HG03575 (cell line): ENCODE measurements around the gene NEUROD2.
A peak's percentile ranks its signal among the peaks of the same experiment; 100 is the strongest.

Source experiments
- ATAC-seq: cut with Tn5 transposase; IDR thresholded peaks from one replicate; pipeline ENCODE4 v1.9.1; 2021; ENCODE audit not compliant: unreplicated experiment, insufficient number of reproducible peaks, low FRiP score; ENCODE audit errors: extremely low read depth

Gene NEUROD2

DNA sequence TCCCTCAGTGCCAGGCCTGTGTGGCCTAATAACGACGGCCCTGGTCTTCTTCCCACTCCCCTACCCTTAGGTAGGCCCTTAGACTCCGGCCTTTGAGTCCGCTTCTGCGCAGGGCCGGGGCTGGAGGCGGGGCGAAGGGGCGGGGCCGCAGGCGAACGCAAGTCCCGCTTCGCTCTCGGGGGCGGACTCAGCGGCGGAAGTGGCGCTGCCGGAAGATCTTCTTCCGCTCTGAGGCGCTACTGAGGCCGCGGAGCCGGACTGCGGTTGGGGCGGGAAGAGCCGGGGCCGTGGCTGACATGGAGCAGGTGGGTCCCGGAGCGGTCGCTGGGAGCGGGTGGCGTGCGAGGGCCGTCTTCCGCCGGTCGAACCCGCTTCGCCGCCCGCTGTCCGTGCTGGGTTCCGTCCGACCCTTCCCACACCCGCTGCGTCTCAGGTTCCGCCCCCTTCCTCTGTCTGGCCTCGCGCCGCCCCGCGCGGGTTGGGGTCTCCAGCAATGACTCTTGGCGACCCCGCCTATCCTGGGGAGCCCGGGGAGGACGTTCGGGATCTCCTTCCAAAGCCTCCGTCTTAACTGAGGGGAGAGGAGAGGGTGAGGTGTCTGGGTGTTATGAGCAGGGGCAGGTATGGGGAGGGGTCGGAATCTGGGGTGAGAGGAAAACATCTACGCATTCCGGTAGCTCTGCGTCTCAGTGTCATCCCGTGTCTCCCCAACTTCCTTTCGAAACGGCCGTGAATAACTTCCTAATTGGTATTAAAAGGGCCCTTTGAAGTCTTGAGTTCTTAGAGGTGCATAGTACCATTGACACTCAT is 29.4 kb upstream of the NEUROD2 start, which contains the start of gene STARD3:
Gene STARD3 (plus strand): TSS at position 218 of the 810 bp plus-strand sequence. CDS start 16,388 bp downstream, outside the sequence.
- ATAC-seq = peak; percentile 45

DNA sequence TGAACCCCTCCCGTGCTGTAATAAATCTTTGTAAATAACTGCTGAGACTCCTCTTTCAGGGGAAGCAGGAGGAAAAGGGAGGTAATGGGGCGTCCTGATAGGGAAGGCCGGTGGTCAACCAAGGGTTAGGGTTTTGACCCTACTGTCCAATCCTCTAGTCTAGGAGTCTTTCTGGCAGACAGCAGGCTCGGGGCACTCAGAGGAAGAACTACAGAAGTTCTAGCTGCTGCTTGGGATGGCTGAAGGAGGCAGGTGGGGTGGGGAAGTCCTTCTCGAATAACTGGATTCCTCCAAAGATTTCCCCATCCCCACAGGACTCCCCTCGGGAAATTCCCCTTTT is 28.8 kb upstream of the NEUROD2 start:
- peak; percentile 28 for ATAC-seq

DNA sequence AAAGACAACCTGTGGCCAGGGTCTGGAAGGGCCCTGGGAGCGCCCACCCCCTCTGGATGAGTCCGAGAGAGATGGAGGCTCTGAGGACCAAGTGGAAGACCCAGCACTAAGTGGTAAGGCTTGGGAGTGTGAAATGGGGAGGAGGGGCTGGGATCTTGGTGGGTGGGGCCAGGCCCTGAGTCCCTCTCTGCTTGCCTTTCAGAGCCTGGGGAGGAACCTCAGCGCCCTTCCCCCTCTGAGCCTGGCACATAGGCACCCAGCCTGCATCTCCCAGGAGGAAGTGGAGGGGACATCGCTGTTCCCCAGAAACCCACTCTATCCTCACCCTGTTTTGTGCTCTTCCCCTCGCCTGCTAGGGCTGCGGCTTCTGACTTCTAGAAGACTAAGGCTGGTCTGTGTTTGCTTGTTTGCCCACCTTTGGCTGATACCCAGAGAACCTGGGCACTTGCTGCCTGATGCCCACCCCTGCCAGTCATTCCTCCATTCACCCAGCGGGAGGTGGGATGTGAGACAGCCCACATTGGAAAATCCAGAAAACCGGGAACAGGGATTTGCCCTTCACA is 28.0 kb upstream of the NEUROD2 start:
- no peak for ATAC-seq

DNA sequence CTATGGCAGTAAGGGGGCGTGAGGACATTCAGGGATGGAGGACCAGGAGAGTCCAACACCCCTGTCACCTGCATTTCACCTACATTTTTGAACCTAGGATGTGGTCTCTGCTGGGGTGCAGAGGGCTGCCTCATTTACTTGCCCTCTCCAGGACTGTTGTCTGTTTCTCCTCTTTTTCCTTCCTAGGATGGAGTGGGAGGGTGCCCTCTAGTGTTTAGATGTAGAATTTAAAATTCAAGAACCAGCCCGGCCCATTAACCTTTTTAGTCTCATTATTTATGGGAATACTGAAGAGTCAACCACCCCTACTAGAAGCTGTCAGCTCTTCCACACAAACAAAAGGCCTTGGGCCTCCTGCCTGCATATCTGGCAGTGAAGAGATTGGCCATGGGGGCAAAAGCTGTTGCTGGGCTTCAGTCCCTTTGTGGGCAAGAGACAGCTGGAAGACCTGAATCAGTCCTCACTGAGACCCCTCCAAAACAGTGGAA is 26.7 kb upstream of the NEUROD2 start:
- no peak for ATAC-seq

DNA sequence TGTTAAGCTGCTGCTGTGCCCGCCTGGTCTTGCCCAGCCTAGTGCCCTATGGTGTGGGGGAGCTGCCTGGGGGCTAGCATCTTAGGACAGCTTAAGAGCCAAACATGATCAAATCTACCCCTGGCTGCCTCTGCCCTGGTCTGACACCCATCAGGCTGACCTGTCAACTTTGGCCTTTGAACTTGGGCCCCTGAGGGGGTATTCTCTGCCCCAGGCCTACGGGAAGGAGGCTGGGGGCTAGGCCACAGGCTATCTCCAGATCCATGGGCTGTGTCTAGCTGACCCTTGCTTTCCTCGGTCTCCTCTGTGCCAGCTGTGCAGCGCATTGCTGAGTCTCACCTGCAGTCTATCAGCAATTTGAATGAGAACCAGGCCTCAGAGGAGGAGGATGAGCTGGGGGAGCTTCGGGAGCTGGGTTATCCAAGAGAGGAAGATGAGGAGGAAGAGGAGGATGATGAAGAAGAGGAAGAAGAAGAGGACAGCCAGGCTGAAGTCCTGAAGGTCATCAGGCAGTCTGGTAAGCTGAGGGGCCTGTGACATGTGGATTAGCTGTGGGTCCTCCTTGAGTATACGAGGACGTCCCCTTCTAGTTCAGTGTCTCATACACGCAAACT is 26.0 kb upstream of the NEUROD2 start:
- ATAC-seq = no peak

DNA sequence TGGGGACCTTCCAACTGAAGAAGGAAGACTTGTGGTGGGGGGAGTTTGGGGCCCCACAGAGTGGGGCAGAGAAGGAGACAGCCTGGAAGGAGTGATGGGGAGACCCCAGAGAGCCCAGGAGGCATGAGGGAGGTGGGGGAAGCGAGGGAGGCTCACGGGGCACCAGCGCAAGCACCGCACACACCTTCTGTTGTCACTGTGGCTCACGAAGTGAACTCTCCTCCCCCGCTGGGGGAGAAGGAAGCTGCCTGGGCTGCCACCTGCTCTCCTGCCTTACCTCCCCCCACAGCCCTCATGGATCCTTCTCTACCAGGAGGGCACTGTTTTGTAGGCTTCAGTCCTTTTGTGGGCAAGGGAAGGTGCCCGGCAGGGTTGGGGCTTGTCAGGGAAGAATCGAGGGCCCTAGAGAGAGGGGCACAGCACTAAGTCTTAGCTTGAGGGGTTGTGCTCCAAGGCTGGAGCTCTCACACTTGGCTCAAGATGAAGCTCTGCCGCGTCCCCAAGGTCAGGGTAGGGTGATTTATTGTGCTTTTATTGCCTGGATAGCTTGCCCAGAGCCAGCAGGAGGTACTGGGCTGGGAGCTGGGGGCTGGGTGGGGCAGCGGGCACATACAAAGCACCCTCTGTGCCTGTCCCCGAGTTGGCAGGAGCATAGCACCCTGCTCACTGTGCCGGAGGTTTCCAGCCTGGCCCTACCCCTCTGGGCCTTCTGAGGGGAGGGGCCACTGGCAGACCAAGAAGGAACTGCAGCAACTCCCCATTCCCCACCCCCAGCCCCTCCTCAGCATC is 24.6 kb upstream of the NEUROD2 start:
- ATAC-seq = no peak

DNA sequence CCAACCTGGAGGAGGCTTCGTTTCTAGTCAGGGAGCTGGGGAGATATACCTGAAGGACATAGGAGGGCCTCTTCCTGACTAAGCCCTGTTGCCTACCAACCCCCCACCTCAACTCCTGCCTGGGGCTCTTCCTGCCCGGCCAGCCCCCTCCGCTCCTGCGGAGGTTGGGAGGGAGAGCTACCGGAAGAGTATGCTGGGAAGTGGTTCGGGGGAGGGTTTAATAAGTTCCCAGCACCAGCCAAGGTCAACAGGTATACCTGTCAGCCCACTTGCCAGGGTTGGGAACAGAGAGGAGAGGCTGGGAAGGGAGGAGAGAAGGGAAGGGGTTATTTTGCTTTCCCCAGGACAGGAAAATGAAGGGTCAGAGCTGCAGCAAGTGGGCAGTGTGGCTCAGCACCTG is 23.7 kb upstream of the NEUROD2 start:
- no peak for ATAC-seq

DNA sequence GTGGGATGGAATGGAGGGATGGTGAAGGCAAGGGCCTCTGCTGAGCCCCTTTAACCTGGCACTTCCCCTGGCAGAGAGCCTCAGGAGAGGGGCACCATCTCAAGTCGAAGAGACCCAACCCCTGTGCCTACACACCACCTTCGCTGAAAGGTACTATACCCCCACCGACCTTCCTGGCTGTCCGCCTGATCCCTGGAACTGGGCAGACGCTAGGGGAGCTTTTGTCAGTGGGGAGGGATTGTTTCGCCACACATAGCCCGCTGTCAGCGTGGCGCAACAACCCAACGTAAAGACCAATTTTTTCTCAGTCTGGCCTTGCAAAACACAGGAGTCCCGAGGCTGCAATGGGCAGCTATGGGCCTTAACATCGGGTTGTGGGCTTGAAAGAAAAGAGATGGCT is 22.2 kb upstream of the NEUROD2 start:
- ATAC-seq = no peak

DNA sequence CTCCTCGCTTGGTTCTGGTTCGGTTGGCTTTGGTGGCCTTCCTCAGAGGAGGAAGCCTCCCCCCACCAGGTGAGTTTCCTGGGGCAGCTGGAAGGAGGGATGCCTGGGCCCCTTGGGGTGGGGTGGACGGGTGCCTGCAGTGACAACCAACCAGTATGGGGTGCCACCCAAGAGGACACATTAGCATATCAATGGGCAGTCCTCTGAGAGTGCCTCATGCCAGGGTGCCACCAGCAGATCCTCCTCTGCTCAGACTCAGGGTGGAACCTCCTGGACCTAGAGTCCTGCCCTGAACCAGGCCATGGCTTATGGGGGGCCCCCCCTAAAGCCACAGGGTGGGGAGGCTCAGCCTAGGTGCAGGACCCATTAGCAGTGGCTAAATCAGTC is 21.8 kb upstream of the NEUROD2 start:
- ATAC-seq = no peak

DNA sequence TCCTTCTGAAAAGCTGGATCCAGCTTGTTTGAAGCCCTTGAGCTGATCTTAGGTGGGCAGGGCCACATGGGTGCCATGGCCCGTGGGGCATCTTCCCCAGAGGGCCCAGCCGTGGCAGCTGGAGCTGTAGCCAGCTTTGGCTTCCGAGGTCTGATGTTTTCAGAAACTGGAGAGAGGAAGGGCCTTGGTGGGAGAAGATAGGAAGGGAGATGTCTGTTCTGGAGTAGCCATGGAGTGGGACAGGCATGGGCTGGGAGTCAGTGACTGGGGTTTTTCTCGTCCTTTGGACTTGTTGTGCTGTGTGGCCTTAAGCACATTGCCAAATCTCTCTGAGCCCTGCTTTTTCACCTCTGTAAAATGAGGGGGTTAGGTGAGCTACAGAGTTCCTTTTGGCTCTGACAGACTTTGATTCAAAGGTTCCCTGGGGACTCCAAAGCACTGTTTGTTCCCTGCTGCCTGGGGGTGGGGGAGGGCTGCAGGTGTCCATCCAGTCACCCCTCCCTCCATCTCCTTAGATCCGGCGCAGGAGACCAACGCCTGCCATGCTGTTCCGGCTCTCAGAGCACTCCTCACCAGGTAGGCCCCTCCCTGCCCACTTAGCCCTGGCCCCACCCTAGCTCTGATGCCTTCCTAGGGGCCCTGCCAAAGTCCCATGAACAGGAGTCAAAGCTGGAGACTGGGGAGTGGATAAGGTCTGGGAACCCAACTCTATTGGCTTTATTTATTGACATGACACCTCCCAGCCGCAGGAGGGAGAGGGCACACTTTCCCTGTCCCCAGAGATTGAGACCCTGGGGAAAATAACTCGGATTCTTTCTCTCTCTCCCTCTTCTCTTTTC is 21.2 kb upstream of the NEUROD2 start:
- no peak for ATAC-seq

DNA sequence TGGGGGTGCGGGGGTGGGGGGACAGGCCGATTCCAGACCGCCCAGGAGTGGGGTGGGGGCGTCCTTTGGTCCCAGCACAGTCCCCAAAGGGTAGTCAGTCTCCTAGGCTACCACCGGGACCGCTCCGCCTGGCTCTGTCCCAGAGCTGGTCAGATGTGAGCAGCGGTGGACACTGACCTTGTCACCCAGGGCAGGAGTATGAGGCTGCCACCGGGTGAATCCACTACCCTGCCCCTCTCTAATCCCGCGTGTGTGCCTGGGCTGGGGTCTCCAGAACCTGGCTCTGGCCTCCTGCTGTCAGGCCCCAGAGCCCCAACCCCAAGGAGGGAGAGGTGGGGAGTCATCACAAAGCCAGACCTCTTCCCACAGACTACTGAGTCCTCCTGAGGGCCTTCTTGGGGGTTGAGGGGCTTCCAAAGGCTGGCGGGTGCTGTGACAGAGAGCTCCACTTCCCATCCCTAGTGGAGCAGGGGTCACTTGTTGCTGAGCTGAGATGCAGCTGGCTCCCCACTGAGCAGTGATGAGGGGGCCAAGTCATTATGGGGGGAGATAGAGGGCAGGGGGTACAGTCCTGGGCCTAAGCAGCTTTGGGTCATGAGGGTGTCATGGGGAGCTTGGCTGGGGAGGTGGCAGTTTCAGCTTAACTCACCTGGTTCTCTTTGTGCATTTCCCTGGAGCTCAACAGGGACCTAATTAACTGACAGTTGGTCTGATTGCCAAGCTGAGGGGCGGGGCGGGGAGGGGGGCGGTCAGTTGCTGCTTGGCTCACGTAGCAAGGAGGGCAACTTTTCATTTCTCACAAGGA is 20.2 kb upstream of the NEUROD2 start:
- no peak for ATAC-seq

DNA sequence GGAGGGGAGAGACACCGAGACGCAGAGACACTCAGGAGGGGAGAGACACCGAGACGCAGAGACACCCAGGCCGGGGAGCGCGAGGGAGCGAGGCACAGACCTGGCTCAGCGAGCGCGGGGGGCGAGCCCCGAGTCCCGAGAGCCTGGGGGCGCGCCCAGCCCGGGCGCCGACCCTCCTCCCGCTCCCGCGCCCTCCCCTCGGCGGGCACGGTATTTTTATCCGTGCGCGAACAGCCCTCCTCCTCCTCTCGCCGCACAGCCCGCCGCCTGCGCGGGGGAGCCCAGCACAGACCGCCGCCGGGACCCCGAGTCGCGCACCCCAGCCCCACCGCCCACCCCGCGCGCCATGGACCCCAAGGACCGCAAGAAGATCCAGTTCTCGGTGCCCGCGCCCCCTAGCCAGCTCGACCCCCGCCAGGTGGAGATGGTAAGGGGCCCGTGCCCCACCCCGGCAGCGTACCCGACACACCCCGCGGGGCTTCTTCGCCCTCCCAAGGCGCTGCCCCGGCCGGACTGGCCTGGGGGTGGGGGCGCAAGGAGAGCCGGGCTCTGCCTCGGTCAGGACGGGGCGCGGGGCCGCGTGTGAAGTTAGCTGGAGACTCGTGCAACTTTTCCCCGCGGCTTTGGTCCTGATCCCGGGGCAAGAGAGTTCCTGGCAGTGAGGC is 19.5 kb upstream of the NEUROD2 start:
- ATAC-seq = no peak

DNA sequence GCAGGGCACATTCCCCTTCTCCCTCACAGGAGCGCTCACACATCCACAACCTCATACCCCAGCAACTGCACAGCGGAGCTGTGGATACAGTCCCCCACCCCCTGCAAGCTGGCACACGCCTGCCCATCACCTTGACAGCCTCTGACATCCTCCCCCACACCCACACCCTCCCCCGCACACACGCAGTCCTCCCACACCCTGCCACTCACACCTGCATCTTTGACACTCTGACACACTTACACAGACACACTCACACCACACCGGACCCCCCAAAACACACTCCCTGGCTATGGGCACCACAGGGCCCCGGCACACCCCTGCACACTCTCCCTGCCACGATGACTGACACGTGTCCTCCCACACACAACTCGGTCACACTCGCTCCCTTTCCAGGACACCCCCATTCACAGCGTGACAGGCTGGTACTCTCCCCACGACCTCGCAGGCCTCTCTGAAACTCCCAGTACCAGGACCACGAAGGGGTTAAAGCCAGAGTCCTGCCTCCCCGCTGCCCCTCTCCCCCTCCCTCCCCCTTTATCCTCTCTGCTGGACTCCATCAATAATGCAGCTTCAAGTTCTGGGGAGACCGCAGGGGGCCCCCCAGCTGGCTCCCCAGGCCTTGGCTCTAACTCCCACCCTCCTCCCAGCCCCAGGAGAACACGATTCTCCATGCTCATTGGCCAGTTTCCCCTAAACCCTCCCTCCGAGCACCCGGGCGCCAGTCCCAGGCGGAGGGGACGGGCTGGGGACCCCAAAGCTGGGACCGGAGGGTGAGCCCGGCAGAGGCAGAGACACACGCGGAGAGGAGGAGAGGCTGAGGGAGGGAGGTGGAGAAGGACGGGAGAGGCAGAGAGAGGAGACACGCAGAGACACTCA is 18.7 kb upstream of the NEUROD2 start, which contains the start of gene PPP1R1B:
Gene PPP1R1B (plus strand): TSS at position 782 of the 876 bp plus-strand sequence. CDS start 441 bp downstream, outside the sequence.
- no peak for ATAC-seq

DNA sequence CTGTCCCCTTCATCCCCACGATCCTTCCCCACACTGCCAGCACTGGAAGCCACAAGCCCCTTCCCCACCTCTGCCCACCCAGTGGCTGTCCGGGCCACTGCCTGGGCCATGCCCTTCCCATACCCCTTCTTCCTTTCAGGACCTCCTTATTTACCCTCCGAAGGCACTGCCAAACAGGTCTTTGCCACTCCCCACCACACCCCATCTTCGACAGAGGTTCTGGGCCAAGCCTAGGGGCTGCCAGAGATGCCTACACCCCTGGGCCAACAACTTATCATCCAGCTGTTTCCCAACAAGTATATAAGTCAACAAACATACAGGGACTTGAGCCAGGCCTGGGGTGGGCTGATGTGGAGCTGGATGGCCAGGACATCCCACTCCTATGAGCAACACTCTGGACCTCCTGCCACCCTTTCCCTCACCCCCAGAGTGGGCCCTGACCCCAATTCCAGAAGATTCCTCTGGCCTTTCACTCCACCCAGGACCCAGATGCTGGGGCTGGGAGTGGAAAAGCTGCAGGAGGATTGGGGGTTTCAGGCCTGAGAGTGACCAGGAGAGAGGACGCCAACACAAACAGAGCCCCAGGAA is 17.6 kb upstream of the NEUROD2 start:
- ATAC-seq = no peak

DNA sequence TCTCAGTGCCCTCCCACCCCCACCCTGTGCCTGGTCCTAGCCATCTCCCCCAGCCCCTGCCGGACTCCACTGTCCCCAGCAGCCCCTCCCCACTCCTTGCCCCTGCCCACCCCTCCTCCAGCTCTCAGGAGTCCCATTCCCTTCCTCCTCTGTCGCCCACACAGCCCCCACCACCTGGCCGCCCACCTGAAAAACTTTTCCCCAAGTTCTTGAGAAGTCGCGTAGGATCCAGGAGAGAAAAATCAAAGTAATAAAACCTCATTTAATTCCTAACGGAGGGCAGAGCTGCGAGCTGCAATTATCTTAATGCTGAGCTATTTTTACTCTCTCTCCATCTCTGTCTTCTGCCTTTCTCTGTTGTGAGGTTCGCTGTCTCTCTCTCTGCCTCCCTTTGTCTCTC is 16.6 kb upstream of the NEUROD2 start:
- ATAC-seq = no peak

DNA sequence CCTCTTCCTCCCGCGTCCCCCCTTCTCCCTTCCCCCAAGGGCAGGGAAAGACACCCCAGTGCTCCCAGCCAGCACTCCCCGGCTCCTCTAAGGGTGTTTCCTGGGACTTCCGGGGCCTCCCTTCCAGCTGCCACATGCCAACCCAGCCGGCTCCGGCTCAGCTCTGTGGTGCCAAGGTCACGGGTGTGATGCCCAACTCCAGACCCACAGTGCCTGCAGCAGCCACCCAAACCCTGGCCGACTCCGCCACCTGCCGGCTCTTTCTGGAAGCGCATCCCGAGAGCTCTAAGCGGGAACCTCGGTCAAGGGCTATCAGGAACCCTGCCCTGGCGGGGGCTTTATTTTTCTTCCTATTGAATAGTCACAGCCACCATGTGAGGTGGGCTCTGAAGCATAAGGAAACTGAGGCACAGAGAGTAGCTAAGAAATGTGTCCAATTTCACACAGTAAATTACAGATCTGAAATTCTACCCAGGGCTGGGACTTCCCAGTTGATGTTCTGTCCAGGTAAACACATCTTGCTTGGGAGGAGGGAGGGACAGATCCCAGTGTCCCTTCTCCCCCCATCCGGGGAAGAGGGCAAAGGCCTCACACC is 15.7 kb upstream of the NEUROD2 start:
- ATAC-seq = no peak
